K562 (cell line): ENCODE data around the gene SESN2. TPM values are rescaled to one million over a fixed set of nuclear protein-coding genes. Genes with fewer than 3 reads are reported as not detected.

ENCODE experiments used
- ARNT ChIP-seq, 2 experiments: fragments of 450-650 bp; IDR thresholded peaks; 2 replicates each; pipeline ENCODE4 v1.6.1; 2016; ENCODE audit warnings: mild to moderate bottlenecking in 1 of 2
- BMI1 ChIP-seq: fragments of 150-350 bp; IDR thresholded peaks from 2 replicates; pipeline ENCODE4 v1.6.1; 2014; ENCODE audit warnings: low read length
- CSDE1 ChIP-seq, 2 experiments: fragments of 450-650 bp; IDR thresholded peaks; 2 replicates each; pipeline ENCODE4 v1.6.1; 2016; ENCODE audit warnings: mild to moderate bottlenecking in 1 of 2
- EP400 ChIP-seq: fragments of 450-650 bp; IDR thresholded peaks from 2 replicates; pipeline ENCODE4 v1.6.1; 2017; ENCODE audit warnings: antibody characterized with exemption, mild to moderate bottlenecking, moderate library complexity
- FOXA1 ChIP-seq: fragments of 450-650 bp; IDR thresholded peaks from 2 replicates; pipeline ENCODE4 v1.6.1; 2016; ENCODE audit warnings: mild to moderate bottlenecking, borderline replicate concordance
- FOXO4 ChIP-seq: fragments of 450-650 bp; formaldehyde crosslinking; IDR thresholded peaks from 2 replicates; pipeline ENCODE4 v1.4.0; 2020; ENCODE audit warnings: mild to moderate bottlenecking, moderate library complexity
- KLF6 ChIP-seq: fragments of 250-450 bp; sonication (Bioruptor Pico); IDR thresholded peaks from 2 replicates; pipeline ENCODE4 v1.4.0; 2020; ENCODE audit warnings: mild to moderate bottlenecking, moderate library complexity, borderline replicate concordance
- MNT ChIP-seq, 2 experiments: fragments of 450-650 bp; conservative IDR thresholded peaks; 2 replicates each; pipeline ENCODE4 v1.6.1; 2017; ENCODE audit warnings: mild to moderate bottlenecking in 2 of 2, moderate library complexity in 2 of 2
- NFRKB ChIP-seq: fragments of 450-650 bp; IDR thresholded peaks from 2 replicates; pipeline ENCODE4 v1.6.1; 2016; ENCODE audit warnings: low read depth
- PCBP2 ChIP-seq: fragments of 200-400 bp; formaldehyde crosslinking; IDR thresholded peaks from 2 replicates; pipeline ENCODE4 v1.6.1; 2018; ENCODE audit warnings: low read length, low read depth, mild to moderate bottlenecking, moderate library complexity; ENCODE audit not compliant: poor library complexity, severe bottlenecking
- PHB ChIP-seq: fragments of 250-450 bp; sonication (Bioruptor Pico); IDR thresholded peaks from 2 replicates; pipeline ENCODE4 v1.5.0; 2021
- RAD51 ChIP-seq: fragments of 450-650 bp; IDR thresholded peaks from 2 replicates; pipeline ENCODE4 v1.7.1; 2016; ENCODE audit warnings: low read depth, mild to moderate bottlenecking, borderline replicate concordance
- RBBP5 ChIP-seq: fragments of 200-600 bp; sonication (generic); IDR thresholded peaks from 2 replicates; pipeline ENCODE4 v1.6.1; 2012; ENCODE audit warnings: borderline replicate concordance, mild to moderate bottlenecking, low read length, control low read depth, inconsistent platforms; ENCODE audit not compliant: insufficient read depth, poor library complexity, severe bottlenecking
- SMARCB1 ChIP-seq: IDR thresholded peaks from 2 replicates; pipeline ENCODE4 v1.6.1; 2011; ENCODE audit warnings: improper control_type of control experiment, low read depth; ENCODE audit not compliant: insufficient read length
- SPI1 ChIP-seq: IDR thresholded peaks from 2 replicates; pipeline ENCODE4 v1.6.1; 2011; ENCODE audit warnings: low read depth, low read length, control low read depth, borderline replicate concordance
- SREBF1 ChIP-seq: fragments of 150-350 bp; IDR thresholded peaks from 2 replicates; pipeline ENCODE4 v1.6.1; 2014; ENCODE audit warnings: antibody characterized with exemption, low read depth, low read length, borderline replicate concordance
- THAP12 ChIP-seq: fragments of 250-450 bp; sonication (Bioruptor Pico); IDR thresholded peaks from 2 replicates; pipeline ENCODE4 v1.9.0; 2021; ENCODE audit warnings: mild to moderate bottlenecking, inconsistent platforms
- ZKSCAN8 ChIP-seq: fragments of 200-800 bp; sonication (Bioruptor generic); IDR thresholded peaks from 2 replicates; pipeline ENCODE4 v1.6.1; 2016; ENCODE audit warnings: missing genetic modification characterization, missing compliant biosample characterization
- ZNF274 ChIP-seq: IDR thresholded peaks from 2 replicates; pipeline ENCODE4 v1.6.1; 2011; ENCODE audit warnings: low read depth, mild to moderate bottlenecking, low read length, moderate library complexity, borderline replicate concordance
- ZNF280A ChIP-seq: fragments of 450-650 bp; IDR thresholded peaks from 2 replicates; pipeline ENCODE4 v1.6.1; 2018; ENCODE audit warnings: mild to moderate bottlenecking, low read depth; ENCODE audit not compliant: partially characterized antibody
- ZNF695 ChIP-seq: fragments of 450-650 bp; formaldehyde crosslinking; IDR thresholded peaks from 2 replicates; pipeline ENCODE4 v1.4.0; 2020; ENCODE audit warnings: mild to moderate bottlenecking, moderate library complexity
- polyA plus RNA-seq, 8 experiments: library from polyadenylated mRNA; depleted of rRNA in 4 of 8; stranded (reverse) in 5 of 8; unstranded in 3 of 8; fragments of >200 nt; fragmentation: Nextera tagmentation in 2 of 8; fragmentation: Illumina TruSeq in 1 of 8; extraction: Ambion mirVana in 2 of 8; extraction: Trizol in 1 of 8; gene quantifications; 2 replicates each; pipeline versions ENCODE4 v1.2.1 to v1.2.3, GENCODE V29; 2011 to 2014; ENCODE audit warnings: inconsistent platforms in 1 of 8, missing spikeins in 1 of 8
- total RNA-seq, 7 experiments: library from RNA; depleted of rRNA in 6 of 7; stranded (reverse); fragments of >200 nt in 6 of 7; fragmentation: Illumina TruSeq in 2 of 7; extraction: Trizol in 2 of 7; gene quantifications; 2 replicates each; pipeline versions ENCODE4 v1.2.1 to v1.2.3, GENCODE V29; 2011 to 2021; ENCODE audit warnings: low replicate concordance in 1 of 7

The SESN2 gene
- total and polyA plus RNA-seq, 9 of the 15 experiments (the other 6 are each of a cell fraction or from before 2014, with no cell fraction given): 3.7 to 71.3 (median 16.8) TPM

GRCh38 chr1:28235755-28236655 lies 23.3 kb upstream of the SESN2 start, which contains the start of gene ATP5IF1 (continued):
- TF ChIP-seq EP400: peak; percentile 75
- no peak for TF ChIP-seq SREBF1
- no peak for TF ChIP-seq PCBP2
- no peak for TF ChIP-seq RAD51
- peak; percentile 49 for TF ChIP-seq SMARCB1
- no peak for TF ChIP-seq SPI1
- TF ChIP-seq PHB (CRISPR knock-in tag): peak; percentile 69; the same call in 1 of the 2 replicates
- no peak for TF ChIP-seq KLF6 (CRISPR knock-in tag)
- TF ChIP-seq THAP12 (CRISPR knock-in tag): peak; percentile 86; the same call in 1 of the 2 replicates
- TF ChIP-seq FOXO4 (CRISPR knock-in tag): no peak
- TF ChIP-seq ZNF280A: no peak
- TF ChIP-seq BMI1: no peak
- peak in 1 of 2 experiments; percentile 68; a peak in 1 of 4 replicates for TF ChIP-seq ARNT (IDR thresholded peaks at IDR 0.05)
- no peak for TF ChIP-seq FOXA1
- TF ChIP-seq NFRKB: peak; percentile 98
- TF ChIP-seq RBBP5: peak; percentile 93
- no peak for TF ChIP-seq ZNF274
- no peak for TF ChIP-seq ZKSCAN8 (CRISPR knock-in tag)
- peak; percentile 22 to 50; a peak in 1 of 4 replicates for TF ChIP-seq MNT (conservative IDR thresholded peaks at IDR 0.05)
- TF ChIP-seq CSDE1 (IDR thresholded peaks at IDR 0.05): no peak
- 0 out of 2 replicates have a peak, but pooled peaks have one; percentile 2 for TF ChIP-seq ZNF695 (CRISPR knock-in tag)
